Measurements from ENCODE around the gene KIF5B.
"Not testable (repeated sequence)": the region's sequence is repeated elsewhere in the genome, so short reads cannot be mapped to it uniquely, and the experiment has no call there.

Gene KIF5B

DNA sequence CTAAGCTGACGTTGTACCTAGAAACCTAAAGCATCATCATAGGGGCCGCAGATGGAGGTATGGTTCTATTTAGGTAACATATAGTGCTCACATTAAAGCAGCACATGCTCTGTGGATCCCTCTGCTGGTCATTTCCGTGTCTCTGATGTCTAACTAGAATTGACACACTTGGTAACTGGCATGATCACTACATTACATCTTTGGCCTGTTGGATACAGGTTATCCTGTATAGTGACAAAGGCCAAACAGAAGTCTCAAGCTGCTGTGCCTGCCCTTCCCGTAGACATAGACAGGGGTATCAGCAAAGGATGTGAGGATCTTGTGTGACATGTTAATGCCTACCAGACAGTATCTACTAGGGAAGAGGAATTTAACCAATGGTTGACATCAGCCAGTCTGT is 51.2 kb downstream of the KIF5B start:
- DNase-seq = no peak

- DNase-seq = no peak
Observed at GRCh38 chr10:32004161-32004591, 52.0 kb downstream of the KIF5B start.

DNA sequence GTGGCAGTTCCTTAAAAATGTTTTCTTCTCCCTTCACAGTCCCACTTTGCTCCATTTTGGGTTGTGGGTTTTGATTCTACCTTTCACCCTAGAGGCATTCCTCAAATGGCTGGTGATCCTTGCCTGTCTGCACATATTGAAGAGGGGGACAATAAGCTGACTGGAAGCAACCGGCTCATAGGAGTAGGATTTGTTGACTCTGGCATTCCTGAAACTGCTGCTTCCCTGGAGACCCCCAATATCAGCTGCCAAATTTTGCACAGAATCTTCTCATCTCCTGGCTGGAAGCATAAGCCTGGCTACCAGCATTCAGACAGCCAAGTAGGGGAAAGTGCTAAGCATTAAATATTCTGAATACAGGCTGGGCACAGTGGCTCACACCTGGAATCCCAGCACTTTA is 53.7 kb downstream of the KIF5B start:
- DNase-seq = no peak

GRCh38 chr10:32000937-32001336 is 55.3 kb downstream of the KIF5B start:
- DNase-seq = no peak

- DNase-seq = no peak
Observed at GRCh38 chr10:31999836-32000235, 56.4 kb downstream of the KIF5B start.

GRCh38 chr10:31999070-31999660 is 57.1 kb downstream of the KIF5B start:
- DNase-seq = no peak

DNA sequence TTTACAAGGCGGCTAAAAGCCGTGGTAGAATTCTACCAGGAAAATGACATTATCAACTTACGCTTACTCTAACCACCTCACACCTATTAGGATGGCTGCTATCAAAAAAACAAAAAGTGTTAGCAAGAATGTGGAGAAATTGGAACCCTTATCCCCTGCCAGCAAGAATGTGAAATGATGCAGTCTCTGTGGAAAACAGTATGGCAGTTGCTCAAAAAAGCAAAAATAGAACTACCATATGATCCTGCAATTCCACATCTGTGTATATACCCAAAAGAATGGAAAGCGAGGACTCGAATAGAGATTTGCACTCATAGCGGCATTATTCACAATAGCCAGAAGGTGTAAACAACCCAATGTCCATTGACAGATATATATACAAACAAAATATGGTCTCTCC is 61.3 kb downstream of the KIF5B start:
- no peak for DNase-seq

DNA sequence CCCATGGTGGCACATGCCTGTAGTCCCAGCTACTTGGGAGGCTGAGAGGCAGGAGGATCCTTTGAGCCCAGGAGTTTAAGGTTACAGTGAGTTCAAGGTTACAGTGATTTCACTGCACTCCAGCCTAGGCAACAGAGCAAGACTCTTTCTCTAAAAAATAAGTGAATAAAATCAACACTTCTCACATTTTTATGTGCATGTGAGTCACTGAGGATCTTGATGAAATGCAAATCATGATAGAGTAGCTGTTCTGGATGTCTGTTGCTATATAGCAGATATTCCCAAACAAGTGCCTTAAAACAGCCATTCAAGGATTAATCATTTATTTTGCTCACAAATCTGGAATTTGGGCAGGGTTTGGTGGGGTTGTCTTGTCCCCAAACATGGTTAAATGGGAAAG is 65.3 kb downstream of the KIF5B start:
- DNase-seq = no peak

DNA sequence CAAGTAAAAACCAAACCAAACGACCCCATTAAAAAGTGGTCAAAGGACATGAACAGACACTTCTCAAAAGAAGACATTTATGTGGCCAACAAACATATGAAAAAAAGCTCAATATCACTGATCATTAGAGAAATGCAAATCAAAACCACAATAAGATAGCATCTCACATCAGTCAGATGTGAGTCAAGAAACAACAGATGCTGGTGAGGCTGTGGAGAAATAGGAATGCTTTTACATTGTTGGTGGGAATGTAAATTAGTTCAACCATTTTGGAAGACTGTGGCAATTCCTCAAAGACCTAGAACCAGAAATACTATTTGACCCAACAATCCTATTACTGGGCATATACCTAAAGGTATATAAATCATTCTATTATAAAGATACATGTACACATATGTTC is 68.4 kb downstream of the KIF5B start:
- DNase-seq = not testable (repeated sequence)

DNA sequence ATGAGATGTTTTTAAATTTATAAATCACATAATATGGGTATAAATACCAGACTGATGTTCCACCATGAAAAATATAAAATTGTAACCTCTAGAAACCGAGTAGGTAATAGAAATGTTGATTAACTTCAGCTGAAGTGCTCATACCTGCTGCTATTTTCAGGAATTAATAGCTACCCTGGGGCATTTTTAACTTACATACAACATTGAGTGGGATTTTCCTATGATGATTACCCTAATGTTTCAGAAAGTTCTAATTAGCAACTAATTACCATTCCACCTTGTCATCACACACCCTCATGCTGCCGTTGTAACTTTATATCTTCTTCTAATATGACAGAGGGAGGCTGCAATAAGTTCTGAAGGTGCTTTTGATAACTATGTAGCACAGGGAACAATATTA is 74.1 kb downstream of the KIF5B start:
- DNase-seq = no peak

DNA sequence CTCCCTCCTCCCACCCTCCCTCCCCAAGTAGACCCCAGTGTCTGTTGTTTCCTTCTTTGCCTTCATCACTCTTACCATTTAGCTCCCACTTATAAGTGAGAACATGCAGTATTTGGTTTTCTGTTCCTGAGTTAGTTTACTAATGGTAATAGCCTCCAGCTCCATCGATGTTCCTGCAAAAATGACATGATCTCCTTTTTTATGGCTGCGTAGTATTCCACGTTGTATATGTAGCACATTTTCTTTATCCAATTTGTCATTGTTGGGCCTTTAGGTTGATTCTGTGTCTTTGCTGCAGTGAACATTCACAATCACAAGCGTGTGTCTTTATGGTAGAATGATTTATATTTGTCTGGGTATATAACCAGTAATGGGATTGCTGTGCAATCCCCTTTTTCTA is 75.8 kb downstream of the KIF5B start:
- DNase-seq = no peak

- not testable (repeated sequence) for DNase-seq
Observed at GRCh38 chr10:31979071-31979470, 77.2 kb downstream of the KIF5B start.

- DNase-seq = no peak
Observed at GRCh38 chr10:31978156-31978483, 78.1 kb downstream of the KIF5B start.

GRCh38 chr10:31977440-31978155 is 78.6 kb downstream of the KIF5B start:
- DNase-seq = no peak

GRCh38 chr10:31975157-31975765 is 81.0 kb downstream of the KIF5B start:
- DNase-seq = no peak

DNA sequence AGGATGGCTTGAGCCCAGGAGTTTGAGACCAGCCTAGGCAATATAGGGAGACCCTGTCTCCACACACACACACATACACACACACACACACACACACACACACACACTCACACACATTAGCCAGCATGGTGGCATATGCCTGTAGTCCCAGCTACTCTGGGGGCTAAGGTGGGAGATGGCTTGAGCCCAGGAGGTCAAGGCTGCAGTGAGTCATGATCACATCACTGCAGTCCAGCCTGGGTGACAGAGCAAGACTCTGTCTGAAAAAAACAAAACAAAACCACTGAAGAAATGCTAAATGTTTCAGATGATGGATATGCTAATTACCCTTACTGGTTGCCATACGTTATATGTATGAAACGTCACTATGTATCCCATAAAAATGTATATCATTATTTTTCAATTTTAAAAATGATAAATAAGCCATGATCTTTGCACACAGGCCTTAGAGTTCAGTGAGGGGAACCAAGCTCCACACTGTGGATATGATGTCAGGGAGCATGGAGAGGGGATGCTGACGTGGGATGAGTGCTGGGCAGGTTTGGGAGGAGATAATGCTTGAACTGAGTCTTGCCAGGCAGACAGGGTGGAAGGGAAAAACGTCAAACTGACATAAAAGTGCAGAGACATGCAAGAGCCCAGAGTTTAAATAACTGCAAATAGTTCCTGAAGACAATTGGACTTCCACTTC is 81.6 kb downstream of the KIF5B start:
- DNase-seq = no peak

GRCh38 chr10:31972519-31973041 is 83.6 kb downstream of the KIF5B start:
- no peak for DNase-seq

GRCh38 chr10:31969847-31970246 is 86.4 kb downstream of the KIF5B start:
- DNase-seq = not testable (repeated sequence)

DNA sequence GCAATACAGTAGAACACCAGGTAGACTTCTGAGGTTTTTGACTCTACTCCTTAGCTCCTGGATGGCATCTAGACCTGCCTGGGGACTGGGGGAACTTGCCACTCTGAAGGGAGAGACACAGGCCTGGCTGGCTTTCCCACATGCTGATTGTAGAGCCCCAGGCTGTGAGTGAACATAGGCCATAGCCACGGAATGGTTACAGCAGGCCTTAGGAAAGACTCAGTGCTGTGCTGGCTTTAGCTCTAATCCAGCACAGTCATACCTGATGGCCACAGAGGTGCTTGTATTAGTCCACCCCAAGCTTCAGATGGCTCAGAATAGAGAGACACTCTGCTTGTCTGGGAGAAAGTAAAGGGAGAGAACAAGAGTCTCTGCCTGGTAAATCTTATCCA is 92.6 kb downstream of the KIF5B start:
- no peak for DNase-seq

DNA sequence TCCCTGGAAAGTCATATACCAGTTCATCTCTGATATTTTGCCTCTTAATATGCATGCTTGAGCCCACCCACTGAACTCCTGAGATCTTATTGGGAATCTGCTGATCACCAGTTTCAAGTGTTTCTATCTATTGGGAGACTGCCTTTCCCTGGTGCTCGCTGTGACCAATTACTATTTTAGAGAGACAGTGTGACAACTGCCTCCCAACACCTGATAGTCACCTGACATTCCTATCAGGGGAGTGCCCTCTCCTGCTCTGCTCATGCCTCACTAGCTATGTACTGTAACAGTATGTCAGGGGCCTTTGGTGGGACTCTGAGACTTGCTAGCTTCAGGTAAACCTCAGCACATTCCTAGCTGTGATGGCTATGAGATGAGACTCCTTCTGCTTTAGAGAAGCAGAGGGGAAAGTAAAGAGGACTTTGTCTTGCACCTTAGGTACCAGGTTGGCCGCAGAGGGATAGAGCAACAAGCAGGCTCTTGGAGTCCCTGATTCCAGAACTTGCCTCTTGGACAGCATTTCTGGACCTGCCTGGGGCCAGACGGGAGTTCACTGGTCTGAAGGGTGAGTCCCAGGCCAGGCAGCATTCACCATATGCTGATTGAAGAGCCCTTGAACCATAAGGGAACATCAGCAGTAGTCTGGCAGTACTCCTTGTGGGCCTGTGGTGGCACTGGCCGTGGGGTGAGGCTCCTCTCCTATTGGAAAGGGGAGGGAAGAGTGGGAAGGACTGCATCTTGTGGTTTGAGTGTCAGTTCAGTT is 93.2 kb downstream of the KIF5B start:
- DNase-seq = no peak

GRCh38 chr10:31961277-31962074 is 94.7 kb downstream of the KIF5B start:
- no peak for DNase-seq
